Measurements from ENCODE around the gene GLG1. TPM values are rescaled to one million over a fixed set of nuclear protein-coding genes. Genes with fewer than 3 reads are reported as not detected.

GLG1 gene
- total and polyA plus RNA-seq, 5 donors = 46.8 to 109 (median 98.6) TPM

DNA sequence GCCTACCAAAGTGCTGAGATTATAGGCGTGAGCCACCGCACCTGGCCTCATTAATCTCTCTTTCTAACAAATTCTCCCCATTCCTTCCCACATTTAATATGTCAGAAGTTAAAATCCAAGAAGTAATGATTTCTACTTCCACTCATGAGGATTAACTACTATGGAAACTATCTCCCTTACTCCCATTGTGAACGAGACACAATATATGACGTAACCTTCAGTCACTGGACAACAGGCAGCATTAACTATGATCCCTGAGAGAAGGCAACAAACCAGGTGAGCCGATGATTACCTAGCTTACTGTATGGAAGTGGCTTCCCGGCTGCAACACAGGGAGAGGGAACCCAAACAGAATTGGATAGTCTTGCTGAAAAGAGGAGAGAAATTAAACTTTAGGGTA lies 20.0 kb downstream of the GLG1 start:
- 78% methylated on average over 6 of the region's 6 CpGs for WGBS
- no peak overlapping the region for H3K27ac ChIP-seq (ENCODE audit: low read length)
- DNase-seq (no peak), ATAC-seq (no peak)
- no peak overlapping the region for H3K4me3 ChIP-seq (ENCODE audit: low read length)
- intact Hi-C loops (cut with DNase I) = no loop called here
- peaks cover 1% of the 10 kb centered on the region for H3K4me1 ChIP-seq (ENCODE audit: control insufficient read depth, insufficient read depth, low read length)
- no peaks in the 10 kb centered on the region for H3K27me3 ChIP-seq (ENCODE audit: control insufficient read depth, insufficient read depth)
- no peaks in the 10 kb centered on the region for H3K9me3 ChIP-seq (ENCODE audit: control insufficient read depth, low read length)

DNA sequence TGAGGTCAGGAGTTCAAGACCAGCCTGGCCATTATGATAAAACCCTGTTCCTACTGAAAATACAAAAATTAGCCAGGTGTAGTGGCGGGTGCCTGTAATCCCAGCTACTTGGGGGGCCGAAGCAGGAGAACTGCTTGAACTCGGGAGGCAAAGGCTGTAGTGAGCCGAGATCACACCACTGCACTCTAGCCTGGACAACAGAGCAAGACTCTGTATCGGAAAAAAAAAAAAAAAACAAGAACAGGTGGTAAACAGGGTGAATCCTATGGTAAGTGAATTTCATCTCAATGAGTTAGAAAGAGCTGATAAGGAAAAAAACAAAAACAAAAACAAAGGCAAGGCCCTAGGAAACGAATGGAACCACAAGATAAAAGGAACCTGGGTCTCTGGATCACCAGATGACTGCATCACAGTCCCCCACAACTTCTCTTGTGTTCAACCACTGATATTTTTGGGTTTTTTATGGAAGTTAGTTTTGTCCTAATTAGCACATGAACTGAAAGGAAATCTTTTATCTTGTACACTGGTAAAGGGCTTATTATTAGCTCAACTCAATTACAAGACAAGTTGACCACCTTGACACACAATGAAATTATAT lies 21.0 kb downstream of the GLG1 start:
- no peak for DNase-seq
- Histone ChIP-seq H3K27ac (ENCODE audit: low read length) (no peak overlapping the region), H3K4me1 (ENCODE audit: control insufficient read depth, insufficient read depth, low read length) (no peaks in the 10 kb centered on the region), H3K9me3 (ENCODE audit: control insufficient read depth, low read length) (no peaks in the 10 kb centered on the region), H3K27me3 (ENCODE audit: control insufficient read depth, insufficient read depth) (no peaks in the 10 kb centered on the region), H3K4me3 (ENCODE audit: low read length) (no peak overlapping the region)
- no peak for ATAC-seq
- intact Hi-C loops (cut with DNase I) = no loop called here
- 95% methylated on average over 6 of the region's 6 CpGs for WGBS

DNA sequence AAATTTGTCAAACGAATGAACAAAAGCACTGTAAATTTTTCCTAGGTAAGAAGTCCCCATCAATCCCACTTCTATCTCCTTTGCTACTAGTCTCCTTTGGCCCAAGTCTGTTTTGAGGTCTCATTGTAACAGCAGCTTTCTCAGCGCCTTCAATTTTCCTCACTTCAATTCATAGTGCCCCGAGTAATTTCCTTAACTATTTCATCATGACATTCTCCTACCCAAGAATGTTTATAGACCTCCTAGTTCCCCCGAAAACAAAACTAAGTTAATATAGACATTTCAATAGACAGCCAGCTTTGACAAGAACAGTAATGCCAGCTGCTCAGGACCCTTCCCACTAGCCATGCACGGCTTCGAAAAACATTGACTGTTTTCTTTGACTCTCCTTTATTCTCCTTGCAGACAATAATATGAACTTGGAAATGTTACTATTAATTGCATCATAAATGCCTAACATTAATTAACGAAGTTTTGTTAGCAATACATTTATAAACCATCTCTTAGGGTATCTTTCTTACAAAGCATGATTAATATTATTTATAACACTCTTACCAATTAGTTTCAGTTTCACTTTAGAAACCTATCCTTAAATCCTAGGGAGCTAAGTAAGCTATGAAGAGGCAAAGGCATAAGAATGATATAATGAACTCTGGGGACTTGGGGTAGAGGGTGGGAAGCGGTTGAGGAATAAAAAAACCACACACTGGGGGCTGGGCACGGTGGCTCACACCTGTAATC lies 22.8 kb downstream of the GLG1 start:
- WGBS = 92% methylated on average over 9 of the region's 9 CpGs
- no peaks in the 10 kb centered on the region for H3K4me1 ChIP-seq (ENCODE audit: control insufficient read depth, insufficient read depth, low read length)
- no peaks in the 10 kb centered on the region for H3K27me3 ChIP-seq (ENCODE audit: control insufficient read depth, insufficient read depth)
- no peak overlapping the region for H3K27ac ChIP-seq (ENCODE audit: low read length)
- intact Hi-C loops (cut with DNase I) = no loop called here
- no peak overlapping the region for H3K4me3 ChIP-seq (ENCODE audit: low read length)
- no peak for ATAC-seq
- DNase-seq = no peak
- no peaks in the 10 kb centered on the region for H3K9me3 ChIP-seq (ENCODE audit: control insufficient read depth, low read length)

DNA sequence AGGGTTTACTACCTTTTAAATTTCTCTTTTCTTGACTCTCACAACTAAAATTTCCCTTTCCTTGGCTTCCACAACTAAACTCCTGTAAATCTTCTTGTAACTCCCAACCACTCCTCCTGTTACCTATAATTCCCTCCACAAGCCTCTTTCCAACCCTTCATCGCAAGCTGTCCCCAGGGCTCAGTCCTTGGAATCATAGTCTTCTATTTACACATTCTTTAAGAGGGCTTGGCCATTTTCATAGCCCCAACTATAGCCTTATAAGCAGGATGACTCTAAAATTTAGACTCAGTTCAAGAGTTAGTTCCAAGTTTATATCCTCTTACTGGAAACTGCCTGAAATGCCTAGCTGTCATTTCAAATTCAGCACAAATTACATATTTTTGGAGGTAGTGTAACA lies 23.9 kb downstream of the GLG1 start:
- no peaks in the 10 kb centered on the region for H3K4me1 ChIP-seq (ENCODE audit: control insufficient read depth, insufficient read depth, low read length)
- WGBS = 95% methylated on average over 1 of the region's 1 CpG
- H3K27ac ChIP-seq (ENCODE audit: low read length) = no peak overlapping the region
- ATAC-seq = no peak
- H3K27me3 ChIP-seq (ENCODE audit: control insufficient read depth, insufficient read depth) = no peaks in the 10 kb centered on the region
- H3K9me3 ChIP-seq (ENCODE audit: control insufficient read depth, low read length) = no peaks in the 10 kb centered on the region
- no peak for DNase-seq
- intact Hi-C loops (cut with DNase I) = no loop called here
- H3K4me3 ChIP-seq (ENCODE audit: low read length) = no peak overlapping the region

DNA sequence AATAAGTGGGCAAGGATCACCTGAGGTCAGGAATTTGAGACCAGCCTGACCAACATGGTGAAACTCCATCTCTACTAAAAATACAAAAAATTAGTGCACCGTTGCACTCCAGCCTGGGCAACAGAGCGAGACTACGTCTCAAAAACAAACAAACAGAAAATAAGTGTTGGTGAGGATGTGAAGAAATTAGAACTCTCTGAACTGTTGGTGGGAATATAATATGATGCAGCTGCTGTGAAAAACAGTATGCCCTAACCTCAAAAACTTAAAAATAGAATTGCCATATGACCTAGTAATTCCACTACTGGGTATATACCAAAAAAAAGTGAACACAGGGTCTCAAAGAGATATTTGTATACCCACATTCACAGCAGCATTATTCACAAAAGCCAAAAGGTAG lies 26.1 kb downstream of the GLG1 start:
- no peak for ATAC-seq
- 74% methylated on average over 3 of the region's 3 CpGs for WGBS
- H3K27me3 ChIP-seq (ENCODE audit: control insufficient read depth, insufficient read depth) = no peaks in the 10 kb centered on the region
- no peaks in the 10 kb centered on the region for H3K9me3 ChIP-seq (ENCODE audit: control insufficient read depth, low read length)
- no peak overlapping the region for H3K4me3 ChIP-seq (ENCODE audit: low read length)
- intact Hi-C loops (cut with DNase I) = no loop called here
- no peak overlapping the region for H3K27ac ChIP-seq (ENCODE audit: low read length)
- no peak for DNase-seq
- peaks cover 5% of the 10 kb centered on the region for H3K4me1 ChIP-seq (ENCODE audit: control insufficient read depth, insufficient read depth, low read length)

DNA sequence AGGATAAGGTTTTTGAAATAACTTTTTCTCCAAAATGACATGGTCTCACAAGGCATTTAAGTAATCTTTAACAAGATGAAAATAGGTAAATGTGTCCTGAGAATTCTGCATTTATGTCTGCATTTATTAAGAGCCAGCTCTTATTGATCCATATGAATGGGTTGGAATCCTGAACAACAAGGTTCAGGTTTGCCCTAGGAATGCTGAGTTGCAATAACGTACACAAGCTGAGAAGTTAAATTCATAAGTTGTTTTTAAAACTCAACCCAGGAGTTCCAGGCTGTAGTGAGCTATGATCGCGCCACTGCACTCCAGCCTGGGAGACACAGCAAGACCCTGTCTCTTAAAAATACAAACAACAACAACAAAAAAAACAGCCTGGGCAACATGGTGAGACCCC lies 28.1 kb downstream of the GLG1 start:
- no peak for DNase-seq
- ATAC-seq = no peak
- Histone ChIP-seq H3K27ac (ENCODE audit: low read length) (no peak overlapping the region), H3K9me3 (ENCODE audit: control insufficient read depth, low read length) (no peaks in the 10 kb centered on the region), H3K4me1 (ENCODE audit: control insufficient read depth, insufficient read depth, low read length) (peaks cover 7% of the 10 kb centered on the region), H3K4me3 (ENCODE audit: low read length) (no peak overlapping the region), H3K27me3 (ENCODE audit: control insufficient read depth, insufficient read depth) (no peaks in the 10 kb centered on the region)
- intact Hi-C loops (cut with DNase I) = no loop called here
- 96% methylated on average over 3 of the region's 3 CpGs for WGBS

DNA sequence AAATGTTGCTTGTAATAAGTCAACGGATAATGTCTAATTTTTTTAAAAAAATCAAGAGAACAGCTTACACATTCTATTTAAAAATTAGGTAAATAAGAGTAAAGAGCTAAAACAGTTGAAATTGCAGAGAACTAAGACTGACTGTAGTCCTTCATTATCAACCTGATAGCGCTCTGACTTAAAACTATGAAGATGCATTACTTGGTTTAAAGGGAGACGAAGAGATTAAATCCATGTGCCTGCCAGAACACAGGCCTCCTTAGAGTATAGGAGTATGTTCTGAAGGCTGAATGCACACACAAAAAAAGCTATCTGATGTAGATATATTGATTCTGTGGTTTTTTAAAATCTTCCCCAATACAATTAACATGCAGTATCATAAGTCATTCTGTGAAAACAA lies 28.5 kb downstream of the GLG1 start:
- H3K27me3 ChIP-seq (ENCODE audit: control insufficient read depth, insufficient read depth) = no peaks in the 10 kb centered on the region
- no peak overlapping the region for H3K27ac ChIP-seq (ENCODE audit: low read length)
- no peak overlapping the region for H3K4me3 ChIP-seq (ENCODE audit: low read length)
- peaks cover 7% of the 10 kb centered on the region for H3K4me1 ChIP-seq (ENCODE audit: control insufficient read depth, insufficient read depth, low read length)
- 88% methylated on average over 3 of the region's 3 CpGs for WGBS
- H3K9me3 ChIP-seq (ENCODE audit: control insufficient read depth, low read length) = no peaks in the 10 kb centered on the region
- ATAC-seq (no peak), DNase-seq (no peak)
- intact Hi-C loops (cut with DNase I) = no loop called here

DNA sequence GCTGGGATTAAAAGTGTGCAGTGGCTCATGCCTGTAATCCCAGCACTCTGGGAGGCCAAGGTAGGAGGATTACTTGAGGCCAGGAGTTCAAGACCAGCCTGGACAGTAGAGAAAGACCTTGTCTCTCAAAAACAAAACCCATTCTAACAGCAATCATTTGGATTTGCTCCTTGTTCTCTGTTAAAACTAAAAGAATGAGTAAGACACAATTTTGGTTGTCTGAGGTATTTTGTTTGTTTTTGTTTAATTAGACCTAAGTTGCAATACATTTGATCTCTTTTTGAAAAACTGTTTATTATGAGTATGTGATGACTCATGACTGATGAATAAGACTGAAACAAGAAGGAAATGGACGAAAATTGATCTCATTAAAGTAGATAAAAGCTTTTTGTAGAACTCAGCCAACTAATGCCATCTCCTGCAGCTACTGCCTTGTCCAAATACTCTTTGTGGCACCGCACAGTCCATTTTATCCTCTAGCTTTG lies 29.0 kb downstream of the GLG1 start:
- 69% methylated on average over 2 of the region's 2 CpGs for WGBS
- DNase-seq = no peak
- no peak overlapping the region for H3K27ac ChIP-seq (ENCODE audit: low read length)
- peaks cover 7% of the 10 kb centered on the region for H3K4me1 ChIP-seq (ENCODE audit: control insufficient read depth, insufficient read depth, low read length)
- no peaks in the 10 kb centered on the region for H3K9me3 ChIP-seq (ENCODE audit: control insufficient read depth, low read length)
- H3K27me3 ChIP-seq (ENCODE audit: control insufficient read depth, insufficient read depth) = no peaks in the 10 kb centered on the region
- intact Hi-C loops (cut with DNase I) = no loop called here
- no peak for ATAC-seq
- no peak overlapping the region for H3K4me3 ChIP-seq (ENCODE audit: low read length)

DNA sequence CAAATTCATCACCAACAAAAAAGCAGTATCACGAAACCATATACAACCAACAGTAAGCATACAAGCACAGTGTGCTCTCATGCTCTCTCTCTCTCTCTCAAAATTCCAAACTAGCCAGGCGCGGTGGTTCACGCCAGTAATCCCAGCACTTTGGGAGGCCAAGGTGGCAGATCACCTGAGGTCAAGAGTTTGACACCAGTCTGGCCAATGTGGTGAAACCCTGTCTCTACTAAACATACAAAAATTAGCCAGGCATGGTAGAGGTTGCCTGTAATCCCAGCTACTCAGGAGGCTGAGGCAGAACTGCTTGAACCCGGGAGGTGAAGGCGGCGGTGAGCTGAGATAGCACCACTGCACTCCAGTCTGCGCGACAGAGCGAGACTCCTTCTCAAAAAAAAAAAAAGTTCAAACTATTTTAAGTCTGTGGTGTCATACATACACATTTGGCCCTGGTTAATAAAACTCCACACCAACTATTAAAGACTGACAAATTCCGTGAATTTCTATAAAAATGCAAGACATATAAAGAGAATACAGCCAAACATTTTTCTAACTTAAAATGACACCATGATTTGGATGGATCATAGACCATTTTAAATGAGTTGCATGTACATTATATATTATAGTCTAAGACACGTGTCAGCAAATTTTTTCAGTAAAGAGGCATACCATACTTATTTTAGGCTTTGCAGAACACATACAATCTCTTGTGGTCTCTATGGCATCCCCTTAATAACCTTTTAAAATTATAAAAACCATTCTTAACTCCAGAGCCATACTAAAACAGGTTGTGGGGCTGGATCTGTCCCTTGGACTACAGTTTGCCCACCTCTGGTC lies 30.9 kb downstream of the GLG1 start:
- intact Hi-C loops (cut with DNase I) = no loop called here
- no peaks in the 10 kb centered on the region for H3K9me3 ChIP-seq (ENCODE audit: control insufficient read depth, low read length)
- H3K4me3 ChIP-seq (ENCODE audit: low read length) = no peak overlapping the region
- no peak for ATAC-seq
- no peak overlapping the region for H3K27ac ChIP-seq (ENCODE audit: low read length)
- peaks cover 7% of the 10 kb centered on the region for H3K4me1 ChIP-seq (ENCODE audit: control insufficient read depth, insufficient read depth, low read length)
- no peak for DNase-seq
- no peaks in the 10 kb centered on the region for H3K27me3 ChIP-seq (ENCODE audit: control insufficient read depth, insufficient read depth)
- WGBS = 71% methylated on average over 12 of the region's 12 CpGs

DNA sequence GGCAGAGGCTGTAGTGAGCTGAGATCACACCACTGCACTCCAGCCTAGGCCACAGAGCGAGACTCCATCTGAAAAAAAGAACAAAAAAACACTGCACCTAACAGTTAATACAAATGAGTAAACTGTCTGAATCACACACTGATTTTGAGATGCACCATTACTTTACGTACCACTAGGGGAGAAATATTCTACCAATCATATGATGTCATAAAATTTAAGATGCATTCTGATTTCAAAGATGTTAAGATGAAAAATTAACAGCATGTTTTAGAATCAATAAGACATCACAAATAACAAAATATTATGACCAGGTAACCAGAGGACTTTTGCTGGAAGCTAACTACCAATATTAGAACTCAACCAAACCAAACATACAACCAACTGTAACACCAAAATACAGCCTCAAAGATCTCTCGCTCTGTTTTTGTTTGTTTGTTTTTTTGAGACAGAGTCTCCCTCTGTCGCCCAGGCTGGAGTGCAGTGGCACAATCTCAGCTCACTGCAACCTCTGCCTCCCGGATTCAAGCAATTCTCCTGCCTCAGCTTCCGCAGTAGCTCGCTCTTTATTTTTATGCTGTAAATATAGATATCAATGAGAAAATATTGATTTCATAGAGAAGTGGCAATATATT lies 31.6 kb downstream of the GLG1 start:
- ATAC-seq (no peak), DNase-seq (no peak)
- WGBS = 88% methylated on average over 7 of the region's 7 CpGs
- intact Hi-C loops (cut with DNase I) = no loop called here
- H3K4me1 ChIP-seq (ENCODE audit: control insufficient read depth, insufficient read depth, low read length) = peaks cover 7% of the 10 kb centered on the region
- H3K9me3 ChIP-seq (ENCODE audit: control insufficient read depth, low read length) = no peaks in the 10 kb centered on the region
- no peak overlapping the region for H3K4me3 ChIP-seq (ENCODE audit: low read length)
- H3K27me3 ChIP-seq (ENCODE audit: control insufficient read depth, insufficient read depth) = no peaks in the 10 kb centered on the region
- no peak overlapping the region for H3K27ac ChIP-seq (ENCODE audit: low read length)

DNA sequence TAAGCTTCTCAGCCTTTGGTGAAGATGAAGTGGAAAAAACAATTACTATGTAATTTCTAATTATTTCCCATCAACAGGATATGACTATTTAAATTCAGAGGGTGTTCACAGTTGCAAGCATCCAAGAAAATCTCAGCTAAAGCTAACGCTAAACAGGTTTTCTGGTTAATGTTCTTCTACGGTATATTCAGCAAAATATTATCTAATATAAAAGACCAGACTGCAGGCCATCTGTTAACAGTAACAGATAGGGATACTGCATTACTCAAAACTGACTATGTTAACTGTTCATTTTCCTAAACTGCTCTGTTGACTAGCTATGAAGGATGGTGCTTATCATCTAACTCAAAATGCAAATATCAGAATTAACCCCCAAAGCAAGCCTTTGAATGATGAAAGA lies 32.8 kb downstream of the GLG1 start:
- WGBS = 66% methylated on average over 2 of the region's 2 CpGs
- intact Hi-C loops (cut with DNase I) = no loop called here
- no peak for ATAC-seq
- no peak overlapping the region for H3K4me3 ChIP-seq (ENCODE audit: low read length)
- H3K4me1 ChIP-seq (ENCODE audit: control insufficient read depth, insufficient read depth, low read length) = peaks cover 7% of the 10 kb centered on the region
- H3K27me3 ChIP-seq (ENCODE audit: control insufficient read depth, insufficient read depth) = no peaks in the 10 kb centered on the region
- no peak overlapping the region for H3K27ac ChIP-seq (ENCODE audit: low read length)
- H3K9me3 ChIP-seq (ENCODE audit: control insufficient read depth, low read length) = no peaks in the 10 kb centered on the region
- DNase-seq = no peak

Data from right cardiac atrium (tissue), 5 donors.